RWPE2 (cell line): Measurements from ENCODE around the gene TSHZ1.

Experiments
- ATAC-seq: fragments of 200-7000 bp; cut with Tn5 transposase; 3 replicates; pipeline ENCODE4 v1.9.1; 2021; ENCODE audit warnings: low read depth
- DNase-seq: peaks from one replicate; pipeline ENCODE4 v3.0.0-alpha.2; 2020; ENCODE audit warnings: low spot score
- H3K27ac ChIP-seq: fragments of 450-650 bp; 2 replicates; pipeline ENCODE4 v1.5.1; 2017; ENCODE audit warnings: mild to moderate bottlenecking; ENCODE audit not compliant: poor library complexity, severe bottlenecking
- H3K27me3 ChIP-seq: fragments of 250-450 bp; sonication (Bioruptor Pico); 2 replicates; pipeline ENCODE4 v1.5.1; 2021; ENCODE audit warnings: mild to moderate bottlenecking, moderate library complexity; ENCODE audit not compliant: insufficient read depth, poor library complexity, severe bottlenecking
- H3K36me3 ChIP-seq: fragments of 250-450 bp; sonication (Bioruptor Pico); 2 replicates; pipeline ENCODE4 v1.5.1; 2020; ENCODE audit warnings: low read depth, mild to moderate bottlenecking, moderate library complexity
- H3K4me1 ChIP-seq: fragments of 250-450 bp; sonication (Bioruptor Pico); 2 replicates; pipeline ENCODE4 v1.5.1; 2021; ENCODE audit warnings: mild to moderate bottlenecking, moderate library complexity; ENCODE audit not compliant: insufficient read depth, poor library complexity, severe bottlenecking
- H3K4me3 ChIP-seq: fragments of 250-450 bp; sonication (Bioruptor Pico); 2 replicates; pipeline ENCODE4 v1.5.1; 2021; ENCODE audit warnings: mild to moderate bottlenecking, moderate library complexity; ENCODE audit not compliant: severe bottlenecking
- H3K9me3 ChIP-seq: fragments of 250-450 bp; sonication (Bioruptor Pico); 2 replicates; pipeline ENCODE4 v1.5.1; 2021; ENCODE audit warnings: mild to moderate bottlenecking, moderate library complexity; ENCODE audit not compliant: severe bottlenecking
- CTCF ChIP-seq: fragments of 450-650 bp; IDR thresholded peaks from one replicate; pipeline ENCODE4 v1.5.1; 2017; ENCODE audit warnings: mild to moderate bottlenecking, moderate library complexity; ENCODE audit not compliant: poor library complexity, severe bottlenecking

TSHZ1 gene

GRCh38 chr18:75213611-75214331 is 3.2 kb downstream of the TSHZ1 start:
- no peaks in the 10 kb centered on the region for H3K36me3 ChIP-seq
- H3K9me3 ChIP-seq: no peaks in the 10 kb centered on the region
- DNase-seq: no peak
- no peak overlapping the region for H3K27ac ChIP-seq
- TF ChIP-seq CTCF: no peak
- H3K4me3 ChIP-seq: no peak overlapping the region
- peaks cover 21% of the 10 kb centered on the region for H3K4me1 ChIP-seq
- no peaks in the 10 kb centered on the region for H3K27me3 ChIP-seq
- no peak for ATAC-seq

- H3K27ac ChIP-seq: no peak overlapping the region
- TF ChIP-seq CTCF: no peak
- no peaks in the 10 kb centered on the region for H3K27me3 ChIP-seq
- no peaks in the 10 kb centered on the region for H3K9me3 ChIP-seq
- H3K4me1 ChIP-seq: peaks cover 21% of the 10 kb centered on the region
- ATAC-seq (no peak), DNase-seq (no peak)
- H3K36me3 ChIP-seq: no peaks in the 10 kb centered on the region
- no peak overlapping the region for H3K4me3 ChIP-seq
Measured at GRCh38 chr18:75214332-75214690, 3.7 kb downstream of the TSHZ1 start.

- Histone ChIP-seq H3K27ac (no peak overlapping the region), H3K4me1 (peaks cover 21% of the 10 kb centered on the region), H3K27me3 (no peaks in the 10 kb centered on the region), H3K36me3 (no peaks in the 10 kb centered on the region), H3K4me3 (no peak overlapping the region), H3K9me3 (no peaks in the 10 kb centered on the region)
- DNase-seq (no peak), ATAC-seq (no peak)
- TF ChIP-seq CTCF: no peak
Measured at GRCh38 chr18:75214766-75215510, 4.3 kb downstream of the TSHZ1 start.

- Histone ChIP-seq H3K9me3 (no peaks in the 10 kb centered on the region), H3K36me3 (no peaks in the 10 kb centered on the region), H3K27ac (no peak overlapping the region), H3K4me3 (no peak overlapping the region), H3K4me1 (peaks cover 17% of the 10 kb centered on the region), H3K27me3 (no peaks in the 10 kb centered on the region)
- DNase-seq (no peak), ATAC-seq (no peak)
- TF ChIP-seq CTCF: no peak
Measured at GRCh38 chr18:75215663-75216062, 5.1 kb downstream of the TSHZ1 start.
